Endodermal cell (in vitro differentiated cells): ENCODE data around the gene TDRD15. TPM values are rescaled to one million over a fixed set of nuclear protein-coding genes. Genes with fewer than 3 reads are reported as not detected.

Source experiments
- DNase-seq: peaks from one replicate; pipeline ENCODE4 v3.0.0-alpha.2; 2017
- H3K27ac ChIP-seq: 2 replicates; pipeline ENCODE4 v1.5.1; 2013; ENCODE audit warnings: mild to moderate bottlenecking, low read depth, low read length, moderate library complexity
- H3K27me3 ChIP-seq: 2 replicates; pipeline ENCODE4 v1.6.1; 2013; ENCODE audit warnings: mild to moderate bottlenecking, low read length, moderate library complexity; ENCODE audit not compliant: insufficient read depth, control insufficient read depth, poor library complexity, severe bottlenecking
- H3K36me3 ChIP-seq: 2 replicates; pipeline ENCODE4 v1.7.0; 2013; ENCODE audit warnings: mild to moderate bottlenecking, low read length, moderate library complexity; ENCODE audit not compliant: control insufficient read depth, insufficient read depth
- H3K4me1 ChIP-seq: one replicate; pipeline ENCODE4 v1.7.0; 2013; ENCODE audit warnings: low read length; ENCODE audit not compliant: control insufficient read depth, insufficient read depth
- H3K4me3 ChIP-seq: 2 replicates; pipeline ENCODE4 v1.5.1; 2013; ENCODE audit warnings: mild to moderate bottlenecking, low read length, moderate library complexity
- H3K9ac ChIP-seq: 2 replicates; pipeline ENCODE4 v1.6.1; 2013; ENCODE audit warnings: mild to moderate bottlenecking, low read length, moderate library complexity; ENCODE audit not compliant: poor library complexity, severe bottlenecking; ENCODE audit errors: extremely low read depth
- H3K9me3 ChIP-seq: 2 replicates; pipeline ENCODE4 v1.6.1; 2013; ENCODE audit warnings: mild to moderate bottlenecking, low read length, moderate library complexity; ENCODE audit not compliant: control insufficient read depth
- H3K27ac Mint-ChIP-seq: 2 replicates; pipeline ENCODE4 v1.8.0; 2020; ENCODE audit warnings: mixed read lengths
- H3K27me3 Mint-ChIP-seq: 2 replicates; pipeline ENCODE4 v1.8.0; 2021; ENCODE audit warnings: mild to moderate bottlenecking, mixed read lengths; ENCODE audit not compliant: insufficient read depth
- H3K36me3 Mint-ChIP-seq: 2 replicates; pipeline ENCODE4 v1.8.0; 2020; ENCODE audit warnings: low read depth, mixed read lengths
- H3K4me1 Mint-ChIP-seq: 2 replicates; pipeline ENCODE4 v1.8.0; 2020; ENCODE audit warnings: mixed read lengths
- H3K4me3 Mint-ChIP-seq: 2 replicates; pipeline ENCODE4 v1.8.0; 2020; ENCODE audit warnings: mild to moderate bottlenecking, moderate library complexity, mixed read lengths
- H3K9me3 Mint-ChIP-seq: 2 replicates; pipeline ENCODE4 v1.8.0; 2020; ENCODE audit warnings: mild to moderate bottlenecking, mixed read lengths
- CTCF ChIP-seq: fragments of 200-600 bp; sonication (generic); conservative IDR thresholded peaks from 2 replicates; pipeline ENCODE4 v1.5.0; 2021; ENCODE audit warnings: antibody characterized with exemption, mild to moderate bottlenecking
- WGBS, 2 experiments: methylation state at CpG; one replicate each; pipeline versions ENCODE4 v1.1.5 to v1.1.7; 2013; ENCODE audit warnings: missing lambda C conversion rate in 2 of 2, mixed read lengths in 1 of 2; ENCODE audit not compliant: insufficient coverage in 1 of 2, insufficient read length in 1 of 2; 5-methylcytosine and 5-hydroxymethylcytosine counted together
- total RNA-seq, 2 donors: library from RNA; stranded (reverse); fragmentation: NEBNext Ultra II Directional in 1 of 2; extraction: Animal tissue kit (Norgen Biotek cat#: 25700) in 1 of 2; gene quantifications; 2 replicates in 1 of 2; 3 replicates in 1 of 2; pipeline ENCODE4 v1.2.1, GENCODE V29; 2021

The TDRD15 gene
- total RNA-seq, 2 donors from 2014 or later = 0.33 to 0.44 TPM

GRCh38 chr2:21191535-21191934 lies 67.8 kb downstream of the TDRD15 start:
- H3K4me3 ChIP-seq = no peak overlapping the region
- DNase-seq = no peak
- peaks cover 5% of the 10 kb centered on the region for H3K36me3 Mint-ChIP-seq
- no peak overlapping the region for H3K27ac ChIP-seq
- H3K27me3 ChIP-seq = no peaks in the 10 kb centered on the region
- TF ChIP-seq CTCF = no peak
- H3K4me1 ChIP-seq = peaks cover 16% of the 10 kb centered on the region
- H3K4me3 Mint-ChIP-seq = no peak overlapping the region
- WGBS, 2 experiments = 98 to 100% methylated on average over 2 of the region's 2 CpGs
- H3K27me3 Mint-ChIP-seq = no peaks in the 10 kb centered on the region
- H3K36me3 ChIP-seq = no peaks in the 10 kb centered on the region
- H3K4me1 Mint-ChIP-seq = peaks cover 36% of the 10 kb centered on the region
- no peak overlapping the region for H3K9ac ChIP-seq
- H3K9me3 Mint-ChIP-seq = peaks cover 15% of the 10 kb centered on the region
- H3K27ac Mint-ChIP-seq = no peak overlapping the region
- no peaks in the 10 kb centered on the region for H3K9me3 ChIP-seq

Other genes starting within 250 kb of the TDRD15 start
- 10 to 100 TPM in 1 of 2 donors, 1 to 10 TPM in 1; 7.5 to 14.1 TPM for gene APOB, start 79.9 kb upstream of the TDRD15 start, total RNA-seq